Stimulated activated CD8-positive, alpha-beta memory T cell treated with anti-CD3 and anti-CD28 coated beads, Interleukin-4, amount 100 ng/mL, for 48 hours (primary cell): ENCODE results near the gene JPT2.

ENCODE experiments used
- DNase-seq: peaks from one replicate; pipeline ENCODE4 v3.0.0-alpha.2; 2020

Gene JPT2

GRCh38 chr16:1653023-1653422 lies 25.1 kb upstream of the JPT2 start:
- DNase-seq: no peak

- DNase-seq: no peak
Measured at GRCh38 chr16:1654505-1655268, 23.4 kb upstream of the JPT2 start.

GRCh38 chr16:1655269-1655807 lies 22.7 kb upstream of the JPT2 start:
- no peak for DNase-seq

DNA sequence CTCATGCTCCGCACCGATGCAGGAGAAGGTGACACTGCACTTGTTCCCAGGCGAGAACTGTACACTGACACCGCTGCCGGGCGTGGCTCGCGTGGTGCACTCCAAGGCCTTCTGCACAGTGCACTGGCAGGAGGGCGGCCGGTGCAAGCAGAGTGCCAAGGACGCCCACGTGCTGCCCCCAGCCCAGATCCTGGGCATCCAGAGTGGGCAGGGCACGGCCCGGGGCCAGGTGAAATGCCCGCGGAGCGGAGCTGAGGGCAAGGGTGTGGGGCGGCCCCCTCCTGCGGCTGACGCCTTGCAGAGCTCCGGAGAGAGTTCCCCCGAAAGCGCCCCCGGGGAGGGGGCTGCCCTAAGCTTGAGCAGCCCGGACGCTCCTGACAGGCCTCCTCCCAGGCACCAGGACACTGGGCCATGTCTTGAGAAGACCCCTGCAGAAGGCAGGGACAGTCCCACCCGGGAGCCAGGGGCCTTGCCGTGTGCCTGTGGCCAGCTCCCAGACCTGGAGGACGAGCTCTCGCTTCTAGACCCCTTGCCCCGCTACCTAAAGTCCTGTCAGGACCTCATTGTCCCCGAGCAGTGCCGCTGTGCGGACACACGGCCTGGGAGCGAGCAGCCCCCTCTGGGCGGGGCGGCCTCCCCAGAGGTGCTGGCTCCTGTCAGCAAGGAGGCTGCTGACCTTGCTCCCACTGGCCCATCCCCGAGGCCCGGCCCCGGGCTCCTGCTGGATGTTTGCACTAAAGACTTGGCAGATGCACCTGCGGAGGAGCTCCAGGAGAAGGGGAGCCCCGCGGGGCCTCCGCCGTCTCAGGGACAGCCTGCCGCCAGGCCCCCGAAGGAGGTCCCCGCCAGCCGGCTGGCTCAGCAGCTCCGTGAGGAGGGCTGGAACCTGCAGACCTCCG lies 21.9 kb upstream of the JPT2 start:
- DNase-seq: no peak

DNA sequence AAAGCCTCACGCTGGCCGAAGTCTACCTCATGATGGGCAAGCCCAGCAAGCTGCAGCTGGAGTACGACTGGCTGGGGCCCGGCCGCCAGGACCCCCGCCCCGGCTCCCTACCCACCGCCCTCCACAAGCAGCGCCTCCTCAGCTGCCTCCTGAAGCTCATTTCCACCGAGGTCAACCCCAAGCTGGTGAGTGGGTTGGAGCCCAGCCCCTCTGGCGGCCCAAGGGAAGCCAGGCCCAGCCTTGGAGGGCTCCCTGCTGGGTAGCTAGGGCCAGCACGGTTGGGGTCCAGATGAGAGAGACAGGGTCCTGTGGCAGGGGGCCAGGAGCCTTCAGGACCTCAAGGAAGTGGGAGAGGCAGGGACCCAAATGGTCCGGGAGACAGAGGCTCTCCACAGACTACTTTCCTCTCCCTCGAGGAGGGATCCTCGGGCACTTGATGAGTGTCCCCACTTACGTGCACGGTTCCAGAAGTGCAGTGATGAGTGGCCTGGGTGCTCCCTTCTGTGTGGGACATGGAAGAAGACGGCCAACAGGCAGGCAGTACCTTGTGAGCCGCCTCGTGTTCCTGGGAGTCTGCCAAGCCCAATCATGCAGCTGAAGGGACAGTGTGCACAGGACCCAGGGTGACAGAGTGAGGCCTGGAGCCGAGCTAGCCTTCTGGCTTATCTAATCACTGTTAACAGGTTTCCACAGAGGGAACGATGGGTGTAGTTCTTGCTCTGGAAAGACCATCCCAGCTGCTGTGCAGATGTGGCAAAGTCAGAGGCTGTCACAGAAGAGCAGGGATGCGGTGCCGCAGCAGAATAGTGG lies 21.1 kb upstream of the JPT2 start:
- no peak for DNase-seq

DNA sequence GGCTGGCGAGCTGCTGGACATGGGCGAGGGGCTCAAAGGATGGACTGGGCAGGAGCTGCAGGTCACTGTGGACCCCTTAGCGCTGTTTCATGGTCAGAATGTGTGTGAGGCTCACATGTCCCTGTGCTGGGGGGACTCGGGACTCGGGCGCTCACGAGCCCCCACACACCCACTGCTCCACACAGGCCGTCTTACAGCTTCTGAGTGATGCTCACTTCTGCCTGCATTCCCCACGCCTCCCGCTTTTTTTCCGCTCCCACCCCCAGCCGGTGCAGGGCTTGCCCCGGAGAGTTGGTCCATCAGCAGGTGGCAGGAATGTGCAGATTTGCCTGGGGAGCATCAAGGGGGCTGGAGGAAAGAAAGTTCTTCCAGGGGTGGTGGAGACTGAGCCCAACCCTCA lies 20.2 kb upstream of the JPT2 start:
- no peak for DNase-seq

GRCh38 chr16:1659031-1659430 lies 19.0 kb upstream of the JPT2 start:
- no peak for DNase-seq

DNA sequence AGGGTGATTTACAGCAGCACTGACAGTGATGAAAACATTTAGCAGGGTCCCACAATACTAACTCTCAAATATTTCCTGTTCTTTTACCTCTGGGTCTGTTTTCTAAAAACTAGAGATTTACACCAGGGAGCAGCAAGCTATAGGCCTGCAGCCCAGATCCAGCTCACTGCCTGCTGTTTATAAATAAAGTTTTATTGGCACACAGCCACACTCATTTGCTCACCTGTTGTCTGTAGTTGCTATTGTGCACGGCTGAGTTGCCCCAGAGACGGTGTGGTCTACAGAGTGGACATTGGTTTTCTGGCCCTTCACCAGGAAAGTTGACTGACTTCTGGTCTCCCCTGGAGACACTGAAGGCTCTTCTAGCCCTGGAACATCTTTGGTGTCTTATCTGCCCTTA lies 16.3 kb upstream of the JPT2 start:
- no peak for DNase-seq

GRCh38 chr16:1662543-1662942 lies 15.5 kb upstream of the JPT2 start:
- no peak for DNase-seq

- DNase-seq: no peak
Measured at GRCh38 chr16:1665829-1666228, 12.2 kb upstream of the JPT2 start.

- no peak for DNase-seq
Measured at GRCh38 chr16:1666316-1666715, 11.8 kb upstream of the JPT2 start.

GRCh38 chr16:1667271-1667670 lies 10.8 kb upstream of the JPT2 start:
- DNase-seq: no peak

DNA sequence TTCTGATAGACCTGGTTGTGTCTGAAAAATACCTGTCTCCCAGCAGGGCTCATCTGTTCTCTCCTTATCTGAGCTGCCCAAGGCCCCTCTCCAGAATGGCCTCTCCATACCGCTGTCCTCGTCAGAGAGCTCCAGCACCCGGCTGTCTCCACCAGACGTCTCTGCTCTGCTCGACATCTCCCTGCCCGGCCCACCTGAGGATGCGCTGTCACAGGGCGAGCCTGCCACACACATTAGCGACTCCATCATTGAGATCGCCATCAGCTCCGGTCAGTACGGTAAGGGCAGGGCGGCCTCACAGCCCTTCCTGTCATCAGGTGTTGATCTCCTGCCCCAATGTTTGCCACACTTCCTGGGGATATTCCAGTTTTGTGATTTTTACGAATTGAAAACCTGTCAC lies 10.2 kb upstream of the JPT2 start:
- no peak for DNase-seq

DNA sequence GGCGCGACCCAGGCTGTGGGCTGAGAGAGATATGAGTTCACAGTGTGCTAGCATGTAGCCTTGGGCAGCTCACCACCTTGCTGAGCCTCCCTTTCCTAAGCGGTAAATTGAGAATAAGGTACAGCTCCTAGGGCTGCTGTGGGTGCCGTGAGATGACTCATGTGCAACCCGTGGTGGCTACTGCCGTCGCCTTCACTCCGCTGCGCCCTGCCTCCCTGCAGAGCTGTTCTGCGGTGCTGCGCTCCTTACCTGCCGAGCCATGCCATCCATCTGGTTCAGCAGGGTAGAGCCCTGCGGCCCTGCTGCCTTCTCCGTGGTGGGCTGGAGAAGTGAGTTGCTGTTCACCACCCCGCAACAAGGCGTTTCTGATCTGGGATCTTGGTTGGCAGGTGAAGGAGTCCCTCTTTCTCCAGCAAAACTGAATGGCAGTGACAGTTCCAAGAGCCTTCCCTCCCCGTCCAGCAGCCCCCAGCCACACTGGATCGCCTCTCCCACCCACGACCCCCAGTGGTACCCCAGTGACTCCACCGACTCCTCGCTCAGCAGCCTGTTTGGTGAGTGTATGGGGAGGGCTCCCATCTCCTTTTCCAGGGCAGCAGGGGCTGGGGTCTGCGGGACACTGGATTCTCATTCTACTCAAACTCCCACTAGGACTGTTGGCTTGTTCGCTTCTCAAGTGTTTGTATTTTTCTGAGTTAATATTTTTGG lies 9.3 kb upstream of the JPT2 start:
- DNase-seq: no peak

DNA sequence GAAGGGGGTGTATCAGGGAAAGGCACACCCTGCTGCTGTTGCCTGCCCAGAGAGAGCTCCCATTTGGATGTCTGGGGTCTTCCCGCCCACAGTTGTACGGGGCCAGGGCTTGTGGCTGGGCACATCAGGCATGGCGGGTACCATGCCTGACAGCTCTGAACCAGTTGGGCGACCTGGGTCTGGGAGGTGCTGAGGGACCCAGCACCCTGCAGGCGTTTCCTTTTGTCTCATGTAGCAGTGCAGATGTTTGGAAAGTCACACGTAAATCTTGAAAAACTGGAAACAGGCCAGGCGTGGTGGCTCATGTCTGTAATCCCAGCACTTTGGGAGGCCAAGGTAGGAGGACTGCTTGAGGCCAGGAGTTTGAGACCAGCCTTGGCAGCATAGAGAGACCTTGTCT lies 8.4 kb upstream of the JPT2 start:
- no peak for DNase-seq

DNA sequence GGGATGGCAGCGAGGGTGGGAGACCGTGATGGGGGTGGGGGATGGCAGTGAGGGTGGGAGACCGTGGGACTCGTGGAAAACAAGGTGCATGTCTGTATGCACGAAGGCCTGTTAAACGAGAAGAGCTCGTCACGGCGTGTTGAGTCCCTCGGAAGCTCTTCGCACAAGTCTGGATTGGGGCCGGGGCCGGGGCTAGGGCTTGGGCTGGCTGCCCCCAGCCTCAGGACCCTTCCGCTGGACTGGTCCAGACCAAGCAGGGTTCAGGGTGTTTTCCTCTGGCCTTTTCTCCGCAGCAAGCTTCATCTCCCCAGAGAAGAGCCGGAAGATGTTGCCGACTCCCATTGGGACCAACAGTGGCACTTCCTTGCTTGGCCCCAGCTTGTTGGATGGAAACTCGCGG lies 7.7 kb upstream of the JPT2 start:
- DNase-seq: no peak

DNA sequence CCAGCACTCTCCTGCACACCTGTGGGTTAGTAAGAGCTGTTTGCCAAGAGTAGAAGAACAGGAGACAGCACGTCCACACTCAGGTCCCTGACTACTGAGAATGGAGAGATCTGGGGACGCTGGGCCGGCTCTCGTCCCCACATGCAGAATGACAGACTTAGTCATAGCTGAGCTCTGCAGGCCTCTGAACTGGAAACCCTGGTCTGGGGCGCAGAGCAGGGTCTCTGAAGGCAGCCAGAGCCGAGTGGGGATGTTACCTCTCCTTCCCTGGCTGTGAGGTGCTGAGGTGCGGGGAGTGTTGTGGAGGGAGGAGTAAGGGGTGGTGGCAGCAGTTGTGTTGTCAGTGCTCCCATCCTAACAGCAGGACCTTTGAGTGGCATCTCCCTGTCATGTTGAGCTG lies 7.2 kb upstream of the JPT2 start:
- no peak for DNase-seq

GRCh38 chr16:1673424-1674151 lies 4.5 kb upstream of the JPT2 start:
- DNase-seq: no peak

DNA sequence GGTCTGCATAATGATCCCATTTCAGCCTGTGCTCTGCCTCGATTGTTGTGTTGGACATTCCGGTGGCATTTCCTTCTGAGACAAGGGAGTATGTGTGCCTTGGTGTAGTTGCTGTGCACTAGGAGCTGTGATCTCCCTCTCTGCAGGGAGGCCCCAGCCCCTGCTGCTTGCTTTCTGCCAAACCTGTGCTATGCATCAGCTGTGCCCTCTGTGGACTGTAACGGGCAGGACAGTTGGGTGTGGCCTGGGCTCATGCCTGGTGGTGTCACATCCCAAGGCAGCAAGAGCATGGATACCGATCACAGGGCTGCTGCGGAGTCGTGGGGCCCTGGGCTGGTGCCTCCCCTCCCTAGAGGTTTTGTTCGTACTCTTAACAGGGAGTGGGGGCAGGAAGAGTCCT lies 3.8 kb upstream of the JPT2 start:
- no peak for DNase-seq

DNA sequence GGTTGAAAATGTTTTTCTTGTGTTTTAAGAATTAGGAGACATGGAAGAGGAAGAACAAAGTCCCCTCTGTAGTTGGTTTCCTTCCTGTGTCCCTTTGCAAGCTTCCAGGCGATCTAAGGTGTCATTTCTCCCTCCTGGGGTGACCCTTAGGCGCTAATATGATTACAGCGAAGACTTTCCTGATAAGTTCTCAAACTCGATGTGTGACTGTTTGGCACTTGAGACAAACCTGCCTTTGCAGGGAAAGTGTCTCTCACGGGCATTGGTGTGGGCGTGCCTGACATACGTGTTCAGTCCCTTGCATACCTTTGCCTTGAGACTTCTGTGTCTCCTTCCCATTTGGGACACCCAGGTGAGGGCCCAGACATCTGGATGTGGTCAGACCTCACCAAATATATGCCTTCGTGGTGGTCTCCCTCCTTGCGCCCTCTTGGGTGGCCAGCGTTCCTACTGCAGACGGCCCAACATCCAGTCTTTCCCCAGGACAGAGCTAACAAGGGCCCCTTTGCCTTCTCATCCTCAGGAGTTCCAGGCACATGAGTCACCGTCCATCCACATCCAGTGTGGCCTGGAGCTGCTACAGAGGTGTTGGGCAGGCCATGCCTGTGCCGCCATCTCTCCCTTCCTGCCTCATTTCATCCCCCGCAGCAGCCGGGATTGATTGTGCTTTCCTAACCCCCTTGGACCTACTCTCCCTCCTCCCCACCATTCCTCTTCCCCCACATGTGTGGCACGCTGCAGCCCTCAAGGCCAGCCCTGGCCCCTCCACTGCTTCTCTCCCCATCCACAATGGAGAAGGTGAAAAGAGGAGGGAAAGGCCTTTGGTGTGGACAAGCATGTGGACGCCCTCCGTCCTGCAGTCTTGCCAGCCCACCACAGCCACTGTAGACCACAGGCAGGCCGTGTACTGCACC lies 3.1 kb upstream of the JPT2 start:
- no peak for DNase-seq

DNA sequence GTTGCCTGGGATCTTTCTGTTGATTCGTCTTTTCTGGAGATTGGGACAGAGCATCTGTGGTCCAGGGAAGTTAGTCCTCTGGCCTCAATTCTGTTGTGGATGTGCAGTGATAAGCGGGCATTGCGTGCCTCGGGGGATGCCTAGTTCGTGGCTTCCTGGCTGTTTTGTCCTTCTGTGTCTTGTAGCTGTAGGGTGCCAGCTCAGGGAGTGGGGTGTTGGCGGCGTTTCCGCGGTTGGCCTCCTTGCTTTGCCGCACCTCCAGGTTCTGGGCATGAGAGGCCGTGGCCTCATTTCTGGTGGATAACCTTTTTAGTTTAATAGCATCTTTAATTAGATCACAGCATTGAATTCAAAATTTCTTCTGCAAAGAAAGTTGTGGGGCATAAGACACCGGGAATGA lies 1.4 kb upstream of the JPT2 start:
- no peak for DNase-seq
